H9 (cell line): ENCODE results near the gene SLC26A2. TPM values are rescaled to one million over a fixed set of nuclear protein-coding genes. Genes with fewer than 3 reads are reported as not detected.

Experiments
- DNase-seq: peaks from one replicate; pipeline ENCODE4 v3.0.0-alpha.2; 2017
- H2AFZ ChIP-seq: one replicate; pipeline ENCODE4 v1.6.1; 2013; ENCODE audit warnings: mild to moderate bottlenecking, low read length, control low read depth, moderate library complexity
- H2AK5ac ChIP-seq: 2 replicates; pipeline ENCODE4 v1.6.1; 2013; ENCODE audit warnings: low read length, control low read depth, mixed read lengths; ENCODE audit not compliant: insufficient read length
- H2BK120ac ChIP-seq: one replicate; pipeline ENCODE4 v1.6.1; 2013; ENCODE audit warnings: low read depth, mild to moderate bottlenecking, low read length, control low read depth, inconsistent platforms; ENCODE audit not compliant: poor library complexity, severe bottlenecking
- H2BK12ac ChIP-seq: 2 replicates; pipeline ENCODE4 v1.6.1; 2013; ENCODE audit warnings: low read length, control low read depth, mixed read lengths, low read depth; ENCODE audit not compliant: insufficient read length
- H2BK15ac ChIP-seq: 2 replicates; pipeline ENCODE4 v1.6.1; 2013; ENCODE audit warnings: low read depth, low read length, control low read depth
- H2BK20ac ChIP-seq: one replicate; pipeline ENCODE4 v1.6.1; 2013; ENCODE audit warnings: low read depth, mild to moderate bottlenecking, low read length, control low read depth, inconsistent platforms; ENCODE audit not compliant: poor library complexity, severe bottlenecking
- H2BK5ac ChIP-seq: 2 replicates; pipeline ENCODE4 v1.6.1; 2013; ENCODE audit warnings: low read length, control low read depth, mixed read lengths; ENCODE audit not compliant: insufficient read length
- H3K14ac ChIP-seq: 2 replicates; pipeline ENCODE4 v1.6.1; 2013; ENCODE audit warnings: low read length, control low read depth; ENCODE audit not compliant: insufficient read depth
- H3K18ac ChIP-seq: 2 replicates; pipeline ENCODE4 v1.6.1; 2013; ENCODE audit warnings: low read depth, mild to moderate bottlenecking, mixed read lengths, low read length, control low read depth; ENCODE audit not compliant: insufficient read length
- H3K23ac ChIP-seq: 2 replicates; pipeline ENCODE4 v1.6.1; 2013; ENCODE audit warnings: low read length, control low read depth, mixed read lengths, low read depth; ENCODE audit not compliant: insufficient read length
- H3K23me2 ChIP-seq: 2 replicates; pipeline ENCODE4 v1.6.1; 2013; ENCODE audit warnings: low read depth, mild to moderate bottlenecking, mixed read lengths, low read length, control low read depth; ENCODE audit not compliant: insufficient read length, poor library complexity, severe bottlenecking
- H3K27ac ChIP-seq: 2 replicates; pipeline ENCODE4 v1.5.1; 2013; ENCODE audit warnings: low read length, control low read depth, mixed read lengths, low read depth; ENCODE audit not compliant: insufficient read length
- H3K27me3 ChIP-seq: 2 replicates; pipeline ENCODE4 v1.6.1; 2013; ENCODE audit warnings: low read length, control low read depth, inconsistent platforms; ENCODE audit not compliant: insufficient read depth
- H3K4ac ChIP-seq: 2 replicates; pipeline ENCODE4 v1.6.1; 2013; ENCODE audit warnings: low read depth, mild to moderate bottlenecking, control low read depth, inconsistent platforms, low read length, moderate library complexity
- H3K4me1 ChIP-seq: 2 replicates; pipeline ENCODE4 v1.6.1; 2013; ENCODE audit warnings: low read length, control low read depth, inconsistent platforms; ENCODE audit not compliant: insufficient read depth
- H3K4me2 ChIP-seq: 2 replicates; pipeline ENCODE4 v1.6.1; 2013; ENCODE audit warnings: low read length, control low read depth, mixed read lengths; ENCODE audit not compliant: insufficient read length, insufficient read depth
- H3K56ac ChIP-seq: 2 replicates; pipeline ENCODE4 v1.6.1; 2013; ENCODE audit warnings: low read depth, mild to moderate bottlenecking, mixed read lengths, low read length, control low read depth; ENCODE audit not compliant: insufficient read length
- H3K79me1 ChIP-seq: 2 replicates; pipeline ENCODE4 v1.6.1; 2013; ENCODE audit warnings: low read depth, mild to moderate bottlenecking, moderate library complexity, low read length, control low read depth, inconsistent platforms; ENCODE audit not compliant: insufficient read depth, poor library complexity, severe bottlenecking
- H3K79me2 ChIP-seq: 2 replicates; pipeline ENCODE4 v1.6.1; 2013; ENCODE audit warnings: low read length, control low read depth, inconsistent platforms; ENCODE audit not compliant: insufficient read depth
- H3K9ac ChIP-seq: 2 replicates; pipeline ENCODE4 v1.6.1; 2013; ENCODE audit warnings: low read length, control low read depth, mixed read lengths; ENCODE audit not compliant: insufficient read length; ENCODE audit errors: extremely low read depth
- H3K9me3 ChIP-seq: one replicate; pipeline ENCODE4 v1.6.1; 2013; ENCODE audit warnings: low read depth, low read length, inconsistent platforms; ENCODE audit not compliant: control insufficient read depth
- H3T11ph ChIP-seq: one replicate; pipeline ENCODE4 v1.6.1; 2013; ENCODE audit warnings: mild to moderate bottlenecking, low read length, control low read depth, inconsistent platforms
- H4K20me1 ChIP-seq: one replicate; pipeline ENCODE4 v1.6.1; 2013; ENCODE audit not compliant: control insufficient read depth, insufficient read length, insufficient read depth
- H4K5ac ChIP-seq: 2 replicates; pipeline ENCODE4 v1.6.1; 2013; ENCODE audit warnings: low read depth, mild to moderate bottlenecking, mixed read lengths, low read length, control low read depth; ENCODE audit not compliant: insufficient read length
- H4K8ac ChIP-seq: replicated peaks from 2 replicates; pipeline ENCODE4 v1.6.1; 2013; ENCODE audit warnings: low read length, control low read depth, mixed read lengths, low read depth; ENCODE audit not compliant: insufficient read length
- H4K91ac ChIP-seq: 2 replicates; pipeline ENCODE4 v1.6.1; 2013; ENCODE audit warnings: low read depth, mild to moderate bottlenecking, moderate library complexity, mixed read lengths, low read length, control low read depth; ENCODE audit not compliant: insufficient read length
- H3K27ac Mint-ChIP-seq, 3 experiments: 2 replicates in 2 of 3; 3 replicates in 1 of 3; pipeline ENCODE4 v1.8.0; 2020 to 2021; ENCODE audit warnings: mixed read lengths in 3 of 3, mild to moderate bottlenecking in 1 of 3, moderate library complexity in 1 of 3
- H3K27me3 Mint-ChIP-seq: 2 replicates; pipeline ENCODE4 v1.8.0; 2021; ENCODE audit warnings: low read depth, mild to moderate bottlenecking, moderate library complexity, mixed read lengths
- H3K36me3 Mint-ChIP-seq, 3 experiments: 2 replicates in 2 of 3; 3 replicates in 1 of 3; pipeline ENCODE4 v1.8.0; 2020 to 2021; ENCODE audit warnings: low read depth in 3 of 3, mixed read lengths in 3 of 3; ENCODE audit not compliant: insufficient read depth in 1 of 3
- H3K4me1 Mint-ChIP-seq, 2 experiments: 2 replicates each; pipeline ENCODE4 v1.8.0; 2020; ENCODE audit warnings: mixed read lengths in 2 of 2
- H3K4me3 Mint-ChIP-seq, 2 experiments: 2 replicates in 1 of 2; 3 replicates in 1 of 2; pipeline ENCODE4 v1.8.0; 2020 to 2021; ENCODE audit warnings: mild to moderate bottlenecking in 2 of 2, mixed read lengths in 2 of 2, moderate library complexity in 1 of 2
- H3K9me3 Mint-ChIP-seq, 2 experiments: 2 replicates in 1 of 2; 3 replicates in 1 of 2; pipeline ENCODE4 v1.8.0; 2020; ENCODE audit warnings: mild to moderate bottlenecking in 2 of 2, mixed read lengths in 2 of 2, moderate library complexity in 1 of 2
- CTCF ChIP-seq: fragments of 200-600 bp; sonication (generic); conservative IDR thresholded peaks from 3 replicates; pipeline ENCODE4 v1.8.0; 2021; ENCODE audit warnings: antibody characterized with exemption, mild to moderate bottlenecking
- WGBS: extraction: QIAGEN DNeasy Blood & Tissue Kit; methylation state at CpG from one replicate; pipeline ENCODE4 v1.1.7; 2013; ENCODE audit warnings: missing lambda C conversion rate, low lambda C conversion rate, mixed read lengths; ENCODE audit not compliant: insufficient read length; ENCODE audit errors: extremely low coverage; 5-methylcytosine and 5-hydroxymethylcytosine counted together
- total RNA-seq: library from RNA; stranded (reverse); gene quantifications from 2 replicates; pipeline ENCODE4 v1.2.1, GENCODE V29; 2021

The SLC26A2 gene
- total RNA-seq, 1 experiment from 2014 or later: 5.9 TPM

- TF ChIP-seq CTCF: no peak
- H3K4me3 Mint-ChIP-seq: no peak overlapping the region
- H3K9me3 Mint-ChIP-seq: no peaks in the 10 kb centered on the region
- Histone ChIP-seq H2AFZ (no peak overlapping the region), H2BK12ac (no peak overlapping the region), H2BK15ac (no peak overlapping the region), H3K56ac (no peak overlapping the region), H4K91ac (no peak overlapping the region), H3T11ph (no peak overlapping the region), H4K8ac (no peak overlapping the region), H3K27ac (no peak overlapping the region), H3K23me2 (peaks cover 5% of the 10 kb centered on the region), H2AK5ac (no peak overlapping the region), H4K5ac (no peak overlapping the region), H3K4me1 (peaks cover 2% of the 10 kb centered on the region; the same call in 1 of the 2 replicates), H3K14ac (no peak overlapping the region), H3K27me3 (no peaks in the 10 kb centered on the region; the same call in 1 of the 2 replicates), H2BK20ac (no peak overlapping the region), H3K4me2 (no peak overlapping the region), H3K23ac (no peak overlapping the region), H3K9me3 (no peaks in the 10 kb centered on the region), H3K79me1 (no peaks in the 10 kb centered on the region), H3K4ac (no peak overlapping the region), H2BK120ac (no peak overlapping the region), H3K79me2 (no peaks in the 10 kb centered on the region), H4K20me1 (no peaks in the 10 kb centered on the region), H3K18ac (no peak overlapping the region), H3K9ac (no peak overlapping the region), H2BK5ac (no peak overlapping the region)
- peaks cover 13% of the 10 kb centered on the region in 2 experiments for H3K4me1 Mint-ChIP-seq
- H3K27me3 Mint-ChIP-seq: peaks cover 6% of the 10 kb centered on the region
- no peak for DNase-seq
- no CpG with 5 or more reads among the region's 5 CpGs for WGBS
- no peaks in the 10 kb centered on the region for H3K36me3 Mint-ChIP-seq
- H3K27ac Mint-ChIP-seq: no peak overlapping the region; a peak in 1 of 7 replicates
Measured at GRCh38 chr5:149956685-149957084, 3.9 kb upstream of the SLC26A2 start.
